Measurements from ENCODE around the gene AP1G1. TPM values are rescaled to one million over a fixed set of nuclear protein-coding genes. Genes with fewer than 3 reads are reported as not detected.
A peak's percentile ranks its signal among the peaks of the same experiment; 100 is the strongest.

AP1G1 gene
- total and polyA plus RNA-seq, 10 of the 15 experiments (the other 5 are each of a cell fraction or from before 2014, with no cell fraction given), result 5.9 to 83.7 (median 47.8) TPM

- peak; percentile 77 for TF ChIP-seq E4F1 (IDR thresholded peaks at IDR 0.05; ENCODE audit: borderline replicate concordance, partially characterized antibody)
- peak; percentile 74; the same call in 1 of the 2 replicates for TF ChIP-seq SMAD5 (IDR thresholded peaks at IDR 0.05; ENCODE audit: low read depth)
- peak; percentile 78 for TF ChIP-seq KLF5 (IDR thresholded peaks at IDR 0.05; ENCODE audit: partially characterized antibody)
- TF ChIP-seq SUPT20H (IDR thresholded peaks at IDR 0.05; ENCODE audit: borderline replicate concordance, control insufficient read depth, low read depth, low read length), result no peak
- TF ChIP-seq EP300 (IDR thresholded peaks at IDR 0.05; ENCODE audit: borderline replicate concordance in 1 of 2, control insufficient read depth in 1 of 2, low read depth in 2 of 2, low read length in 2 of 2), result peak in 1 of 2 experiments; percentile 19; a peak in 1 of 4 replicates
- peak; percentile 82 for TF ChIP-seq ZBTB11 (CRISPR knock-in tag; IDR thresholded peaks at IDR 0.05)
- peak; percentile 91 for TF ChIP-seq TARDBP (IDR thresholded peaks at IDR 0.05; ENCODE audit: borderline replicate concordance)
- peak; percentile 99 for TF ChIP-seq CBFB (IDR thresholded peaks at IDR 0.05; ENCODE audit: low read depth)
- TF ChIP-seq MLLT1 (IDR thresholded peaks at IDR 0.05), result peak; percentile 100
- peak; percentile 93 for TF ChIP-seq POLR2AphosphoS5 (IDR thresholded peaks at IDR 0.05; ENCODE audit: low read length)
- TF ChIP-seq BHLHE40 (IDR thresholded peaks at IDR 0.05; ENCODE audit: borderline replicate concordance in 1 of 2, low read depth in 2 of 2, low read length in 1 of 2), result peak; percentile 21 to 37; a peak in 2 of 4 replicates
- TF ChIP-seq CTCF (IDR thresholded peaks at IDR 0.05 in 2 of 3, conservative IDR thresholded peaks at IDR 0.05 in 1 of 3; ENCODE audit: control insufficient read depth in 2 of 3, extremely low read depth in 1 of 3, insufficient read depth in 1 of 3, low read depth in 3 of 3, low read length in 3 of 3), result no peak
- TF ChIP-seq ZNF592 (IDR thresholded peaks at IDR 0.05), result peak; percentile 98
Measured at GRCh38 chr16:71808593-71809459, at the start of gene AP1G1 (continued).
